ENCODE measurements around the gene MRFAP1L1. TPM values are rescaled to one million over a fixed set of nuclear protein-coding genes. Genes with fewer than 3 reads are reported as not detected.
A peak's percentile ranks its signal among the peaks of the same experiment; 100 is the strongest.
"Not testable (repeated sequence)": the region's sequence is repeated elsewhere in the genome, so short reads cannot be mapped to it uniquely, and the experiment has no call there.

MRFAP1L1 gene
- total RNA-seq, 2 donors from 2014 or later: 65.2 to 81.9 TPM

DNA sequence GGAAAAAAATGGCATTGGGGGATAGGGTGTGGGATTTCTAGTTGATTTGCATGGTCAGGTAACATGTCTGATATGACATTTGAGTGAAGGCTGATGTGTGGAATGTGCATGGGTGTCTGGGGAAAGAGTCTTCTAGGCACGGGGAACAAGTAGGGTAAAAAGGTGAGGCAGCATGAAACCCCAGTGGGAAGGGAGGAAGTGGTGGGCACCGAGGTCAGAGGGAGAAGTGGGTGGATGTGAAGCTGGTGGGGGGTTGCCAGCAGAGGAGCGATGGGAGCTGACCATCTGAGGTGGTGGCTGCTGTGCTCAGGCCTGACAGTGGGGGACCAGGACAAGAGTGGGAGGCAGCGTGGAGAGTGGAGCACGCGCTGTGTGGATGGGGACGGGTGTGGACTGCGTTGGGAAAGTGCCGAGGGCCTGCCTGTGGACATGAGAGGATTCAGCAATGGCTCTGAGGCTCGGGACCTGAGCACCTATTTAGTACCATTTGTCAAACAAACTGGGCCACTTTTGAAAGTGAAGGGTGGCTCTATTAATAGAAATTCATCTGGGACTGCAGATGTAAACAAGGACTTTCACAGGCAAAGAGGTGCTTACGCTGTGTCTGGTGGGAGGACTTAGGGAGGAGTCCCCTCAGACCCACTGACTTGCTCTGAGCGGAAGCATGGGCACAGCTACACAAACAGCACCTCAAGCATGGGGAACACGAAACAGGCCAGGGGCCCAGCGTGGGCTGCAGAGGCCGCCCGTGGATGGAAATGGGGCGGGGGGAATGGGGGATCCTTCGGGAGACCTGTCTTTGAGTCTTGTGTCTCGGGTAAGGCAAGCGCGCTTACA is 32.7 kb downstream of the MRFAP1L1 start:
- intact Hi-C loops (cut with DNase I): no loop called here
- Histone ChIP-seq H3K27me3 (replicated peaks; ENCODE audit: insufficient read depth) (no peaks in the 10 kb centered on the region), H3K4me3 (no peak overlapping the region), H3K4me1 (replicated peaks) (peaks cover 22% of the 10 kb centered on the region), H3K36me3 (no peaks in the 10 kb centered on the region), H3K9me3 (no peaks in the 10 kb centered on the region), H3K27ac (no peak overlapping the region)
- 74% methylated on average over 21 of the region's 21 CpGs for WGBS
- no peak for TF ChIP-seq POLR2AphosphoS5 (IDR thresholded peaks at IDR 0.05)
- DNase-seq (ENCODE audit: low spot score): no peak

GRCh38 chr4:6674500-6675149 is 35.0 kb downstream of the MRFAP1L1 start:
- Histone ChIP-seq H3K27me3 (replicated peaks; ENCODE audit: insufficient read depth) (no peaks in the 10 kb centered on the region), H3K4me3 (peak overlapping the region; percentile 49 to 76), H3K36me3 (no peaks in the 10 kb centered on the region), H3K27ac (peak overlapping the region; percentile 85 to 86), H3K4me1 (replicated peaks) (peaks cover 22% of the 10 kb centered on the region), H3K9me3 (no peaks in the 10 kb centered on the region)
- intact Hi-C loops (cut with DNase I): loop anchor here (5.0 kb wide), 1 partner anchor 33 kb away; the partner anchor contains the start of gene MRFAP1L1
- 4% methylated on average over 40 of the region's 40 CpGs for WGBS
- no peak for TF ChIP-seq POLR2A (IDR thresholded peaks at IDR 0.05)
- peak; percentile 51 for TF ChIP-seq POLR2AphosphoS5 (IDR thresholded peaks at IDR 0.05)
- TF ChIP-seq, protein P1, sequence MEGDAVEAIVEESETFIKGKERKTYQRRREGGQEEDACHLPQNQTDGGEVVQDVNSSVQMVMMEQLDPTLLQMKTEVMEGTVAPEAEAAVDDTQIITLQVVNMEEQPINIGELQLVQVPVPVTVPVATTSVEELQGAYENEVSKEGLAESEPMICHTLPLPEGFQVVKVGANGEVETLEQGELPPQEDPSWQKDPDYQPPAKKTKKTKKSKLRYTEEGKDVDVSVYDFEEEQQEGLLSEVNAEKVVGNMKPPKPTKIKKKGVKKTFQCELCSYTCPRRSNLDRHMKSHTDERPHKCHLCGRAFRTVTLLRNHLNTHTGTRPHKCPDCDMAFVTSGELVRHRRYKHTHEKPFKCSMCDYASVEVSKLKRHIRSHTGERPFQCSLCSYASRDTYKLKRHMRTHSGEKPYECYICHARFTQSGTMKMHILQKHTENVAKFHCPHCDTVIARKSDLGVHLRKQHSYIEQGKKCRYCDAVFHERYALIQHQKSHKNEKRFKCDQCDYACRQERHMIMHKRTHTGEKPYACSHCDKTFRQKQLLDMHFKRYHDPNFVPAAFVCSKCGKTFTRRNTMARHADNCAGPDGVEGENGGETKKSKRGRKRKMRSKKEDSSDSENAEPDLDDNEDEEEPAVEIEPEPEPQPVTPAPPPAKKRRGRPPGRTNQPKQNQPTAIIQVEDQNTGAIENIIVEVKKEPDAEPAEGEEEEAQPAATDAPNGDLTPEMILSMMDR (IDR thresholded peaks at IDR 0.05): peak in 3 of 4 experiments; percentile 42 to 69 (median 61)
- peak; percentile 63 for DNase-seq (ENCODE audit: low spot score)

GRCh38 chr4:6673660-6674499 is 35.8 kb downstream of the MRFAP1L1 start:
- Histone ChIP-seq H3K36me3 (no peaks in the 10 kb centered on the region), H3K9me3 (no peaks in the 10 kb centered on the region), H3K27ac (peak overlapping the region; percentile 85 to 86), H3K4me3 (peak overlapping the region; percentile 49 to 76), H3K27me3 (replicated peaks; ENCODE audit: insufficient read depth) (no peaks in the 10 kb centered on the region), H3K4me1 (replicated peaks) (peaks cover 22% of the 10 kb centered on the region)
- intact Hi-C loops (cut with DNase I): loop anchor here (5.0 kb wide), 1 partner anchor 33 kb away; the partner anchor contains the start of gene MRFAP1L1
- TF ChIP-seq POLR2A (IDR thresholded peaks at IDR 0.05) (peak; percentile 81), POLR2AphosphoS5 (IDR thresholded peaks at IDR 0.05) (peak; percentile 97)
- TF ChIP-seq, protein P1 (IDR thresholded peaks at IDR 0.05): peak in 3 of 4 experiments; percentile 15 to 54 (median 29)
- DNase-seq (ENCODE audit: low spot score): peak; percentile 93
- WGBS: 0% methylated on average over 51 of the region's 89 CpGs

- H3K4me1 ChIP-seq (replicated peaks): peaks cover 22% of the 10 kb centered on the region
- H3K36me3 ChIP-seq; H3K9me3 ChIP-seq; H3K27me3 ChIP-seq (replicated peaks; ENCODE audit: insufficient read depth); DNase-seq (ENCODE audit: low spot score): not testable (repeated sequence)
- peak overlapping the region; percentile 85 to 86 for H3K27ac ChIP-seq
- intact Hi-C loops (cut with DNase I): loop anchor here (5.0 kb wide), 1 partner anchor 34 kb away; the partner anchor contains the start of gene MRFAP1L1
- peak overlapping the region; percentile 49 to 76 for H3K4me3 ChIP-seq
- WGBS: 18% methylated on average over 14 of the region's 14 CpGs
Observed at GRCh38 chr4:6673191-6673659, 36.4 kb downstream of the MRFAP1L1 start.

GRCh38 chr4:6672541-6673190 is 37.0 kb downstream of the MRFAP1L1 start:
- H3K9me3 ChIP-seq; H3K27me3 ChIP-seq (replicated peaks; ENCODE audit: insufficient read depth); DNase-seq (ENCODE audit: low spot score); H3K4me3 ChIP-seq; H3K36me3 ChIP-seq: not testable (repeated sequence)
- peak overlapping the region in 1 of 2 donors; percentile 86 for H3K27ac ChIP-seq
- intact Hi-C loops (cut with DNase I): loop anchor here (5.0 kb wide), 1 partner anchor 35 kb away; the partner anchor contains the start of gene MRFAP1L1
- 97% methylated on average over 34 of the region's 34 CpGs for WGBS
- H3K4me1 ChIP-seq (replicated peaks): peaks cover 22% of the 10 kb centered on the region
